Transverse colon (tissue), 4 donors: ENCODE data around the gene CDK8.

ENCODE experiments used
- CTCF ChIP-seq, 5 experiments: fragments of 200-600 bp in 3 of 5; fragments of 450-650 bp in 2 of 5; sonication (generic) in 3 of 5; IDR thresholded peaks; 1 replicate in 2 of 5; 2 replicates in 3 of 5; pipeline ENCODE4 v1.5.1; 2016 to 2017; ENCODE audit warnings: antibody characterized with exemption in 5 of 5, inconsistent platforms in 3 of 5, mild to moderate bottlenecking in 2 of 5, moderate library complexity in 1 of 5
- EP300 ChIP-seq: sonication (generic); formaldehyde crosslinking; IDR thresholded peaks from one replicate; pipeline ENCODE4 v1.6.1; 2017; ENCODE audit warnings: antibody characterized with exemption, low read depth
- POLR2A ChIP-seq: fragments of 450-650 bp; IDR thresholded peaks from one replicate; pipeline ENCODE4 v1.6.1; 2016; ENCODE audit warnings: antibody characterized with exemption, mild to moderate bottlenecking, moderate library complexity
- POLR2AphosphoS5 ChIP-seq, 3 donors: sonication (generic); formaldehyde crosslinking; IDR thresholded peaks; one replicate each; pipeline ENCODE4 v1.6.1; 2016; ENCODE audit warnings: antibody characterized with exemption in 3 of 3

- no peak for TF ChIP-seq CTCF (IDR thresholded peaks at IDR 0.05)
- no peak for TF ChIP-seq POLR2A
- TF ChIP-seq POLR2AphosphoS5 (IDR thresholded peaks at IDR 0.05): no peak
- no peak for TF ChIP-seq EP300
These were observed 191.2 kb downstream of the CDK8 start for GRCh38 chr13:26445092-26445491.
